Glomerular visceral epithelial cell (primary cell): ENCODE results near the gene IGSF11.

ENCODE experiments used
- DNase-seq: peaks from one replicate; pipeline ENCODE4 v3.0.0-alpha.2; 2016; ENCODE audit errors: extremely low spot score

IGSF11 gene

DNA sequence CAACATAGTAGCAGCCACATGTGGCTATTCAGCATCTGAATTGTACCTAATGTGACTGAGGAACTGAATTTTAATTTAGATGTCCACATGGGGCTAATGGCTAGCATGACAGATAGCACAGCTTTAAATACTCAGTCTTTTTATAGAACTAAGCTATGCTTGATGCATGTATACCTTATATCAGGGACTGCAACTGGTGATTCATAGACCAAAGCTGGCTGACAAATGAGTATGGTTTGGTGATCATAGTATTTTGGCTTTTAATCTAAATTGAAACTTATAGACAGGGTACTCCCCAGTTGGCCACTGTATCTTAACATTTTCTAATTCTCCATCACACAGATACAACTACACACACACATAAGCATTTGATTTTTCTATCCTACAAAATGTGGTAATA lies 83.6 kb downstream of the IGSF11 start:
- no peak for DNase-seq

DNA sequence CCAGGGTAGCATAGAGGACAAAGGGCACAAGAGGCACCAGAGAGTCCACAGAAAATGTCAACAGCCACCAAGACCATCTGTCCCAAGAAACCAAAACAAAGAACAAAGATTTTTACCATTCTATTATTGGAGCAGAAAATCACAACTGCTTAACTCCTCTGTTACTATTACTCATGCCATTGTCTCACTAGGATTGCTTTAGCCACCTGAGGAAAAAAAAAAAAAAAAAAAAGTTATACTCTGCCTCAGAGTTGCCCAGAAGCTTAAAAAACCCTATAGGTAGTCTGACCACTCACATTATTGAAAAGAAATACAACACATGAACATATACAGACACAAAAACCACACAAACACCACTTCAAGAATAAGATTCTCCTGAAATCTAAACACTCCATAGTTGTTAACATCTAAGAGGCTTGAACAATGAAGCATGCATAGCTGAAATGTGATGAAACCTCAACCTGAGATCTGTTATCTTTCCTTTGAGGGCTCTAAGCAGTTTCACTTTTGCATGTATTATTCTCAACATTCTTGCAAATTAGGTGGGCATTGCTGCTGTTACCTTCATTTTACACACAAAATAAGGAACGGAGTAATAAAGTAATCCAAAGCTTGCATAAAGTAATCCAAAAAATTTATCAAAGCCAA lies 85.4 kb downstream of the IGSF11 start:
- no peak for DNase-seq

- DNase-seq: no peak
Observed at GRCh38 chr3:118948146-118948545, 86.5 kb downstream of the IGSF11 start.

GRCh38 chr3:118946449-118946848 lies 88.2 kb downstream of the IGSF11 start:
- DNase-seq: no peak

- no peak for DNase-seq
Observed at GRCh38 chr3:118945834-118946233, 88.8 kb downstream of the IGSF11 start.

DNA sequence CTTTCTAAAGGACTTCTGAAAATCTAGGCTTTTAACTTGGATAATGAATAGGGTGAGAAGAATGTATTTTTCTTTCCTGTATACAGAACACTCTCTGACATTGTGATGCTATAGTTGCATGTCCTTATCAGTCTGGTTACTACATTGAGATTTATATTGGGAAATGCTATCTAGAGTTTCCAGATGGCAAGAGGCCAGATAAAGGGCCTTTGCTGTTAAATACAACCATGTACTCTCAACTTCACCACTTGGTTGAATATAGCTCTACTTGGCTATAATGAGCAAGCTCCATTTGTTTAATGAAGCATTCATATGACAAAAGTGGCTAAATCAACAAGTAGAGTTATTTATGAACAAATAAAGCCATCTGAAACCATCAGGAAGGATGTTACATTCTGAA lies 91.0 kb downstream of the IGSF11 start:
- DNase-seq: no peak

DNA sequence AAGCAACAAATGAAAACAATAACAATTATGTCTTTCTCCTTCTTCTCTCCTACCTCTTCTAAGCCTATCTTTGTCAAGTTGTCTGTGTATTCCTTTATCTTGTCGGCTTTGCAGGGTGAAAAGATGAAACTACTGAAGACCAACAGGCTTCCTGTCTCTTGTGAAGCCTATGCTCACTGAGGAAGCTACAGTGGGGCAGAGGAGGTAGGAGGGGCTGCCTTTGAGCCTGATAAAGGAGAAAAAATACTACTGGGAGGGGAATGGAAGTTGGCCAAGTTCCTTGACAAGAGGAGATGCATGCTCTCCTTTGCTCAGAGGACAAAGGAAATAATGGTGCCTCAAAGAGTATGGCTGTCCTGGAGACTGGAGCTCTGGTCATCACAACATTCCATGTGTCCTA lies 92.0 kb downstream of the IGSF11 start:
- DNase-seq: no peak

DNA sequence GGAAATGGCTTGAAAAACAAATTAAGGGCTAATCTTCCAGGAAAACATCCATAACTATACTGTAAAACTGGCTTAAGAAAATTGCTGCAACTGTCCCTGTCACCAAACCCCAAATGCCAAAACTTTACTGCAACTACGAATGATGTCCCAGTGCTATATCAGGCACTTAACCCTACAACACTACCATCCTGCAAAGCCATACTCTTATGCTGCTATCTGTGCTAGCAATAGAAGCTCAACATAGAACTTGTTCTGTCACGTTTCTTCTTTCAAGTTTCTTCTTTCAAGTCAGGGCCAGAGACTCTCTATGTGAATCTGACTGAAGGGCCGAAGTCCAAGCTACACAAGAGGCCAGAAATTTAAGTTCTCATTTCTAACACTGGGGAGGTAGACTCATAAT lies 92.5 kb downstream of the IGSF11 start:
- DNase-seq: no peak

GRCh38 chr3:118941236-118941635 lies 93.4 kb downstream of the IGSF11 start:
- no peak for DNase-seq

DNA sequence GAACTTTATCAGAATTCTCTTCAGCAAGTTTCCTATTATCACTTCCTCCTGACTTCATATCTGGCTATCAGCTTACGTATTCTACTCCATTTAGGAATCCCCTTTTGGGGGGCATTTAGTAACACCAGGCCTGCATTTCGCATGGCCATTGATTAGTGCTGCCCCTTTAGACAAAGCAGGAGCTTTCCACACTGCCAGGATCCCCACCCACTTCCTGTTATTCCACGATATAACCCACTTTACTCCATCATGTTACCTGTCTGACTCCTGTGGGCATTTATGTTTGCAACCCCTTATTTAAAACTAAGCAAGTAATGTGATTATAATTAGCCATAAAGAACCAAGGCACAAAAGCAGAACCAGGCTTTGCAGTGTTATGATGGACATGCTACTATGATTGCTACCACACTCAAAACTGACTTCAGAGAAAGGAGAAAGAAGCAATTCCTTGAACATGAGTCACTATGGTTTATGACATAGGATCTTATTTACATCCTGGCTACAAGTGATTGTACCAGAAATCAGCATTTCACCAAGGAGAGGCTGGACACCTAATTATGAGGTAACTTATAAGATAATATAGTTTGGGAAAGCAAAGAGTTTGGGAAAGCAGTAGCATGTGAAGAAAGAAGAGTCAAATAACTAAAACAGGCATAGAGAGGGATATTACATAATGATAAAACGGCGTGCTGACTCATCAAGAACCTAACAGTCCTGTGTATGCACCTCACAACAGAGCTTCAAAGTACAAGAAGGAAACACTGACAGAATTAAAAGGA lies 96.3 kb downstream of the IGSF11 start:
- no peak for DNase-seq

GRCh38 chr3:118936811-118937210 lies 97.8 kb downstream of the IGSF11 start:
- no peak for DNase-seq

GRCh38 chr3:118932822-118933558 lies 101.7 kb downstream of the IGSF11 start:
- DNase-seq: no peak

DNA sequence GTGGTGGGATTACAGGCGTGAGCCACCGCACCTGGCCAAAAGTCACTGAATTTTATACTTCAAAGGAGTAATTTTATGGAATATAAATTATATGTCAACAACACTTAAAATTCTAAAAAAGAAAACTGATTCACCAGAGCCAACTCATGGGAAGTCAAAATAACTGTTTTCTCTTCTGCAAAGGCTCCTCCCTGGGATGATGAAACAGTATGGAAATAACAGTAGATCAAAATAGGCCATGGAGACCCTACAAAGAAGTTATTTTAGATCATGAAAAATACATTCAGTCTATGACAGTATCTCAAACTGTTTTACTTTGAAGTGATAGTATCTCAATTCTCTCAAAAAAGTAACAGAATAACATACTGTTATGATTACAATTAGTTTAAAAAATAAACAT lies 102.7 kb downstream of the IGSF11 start:
- DNase-seq: no peak

DNA sequence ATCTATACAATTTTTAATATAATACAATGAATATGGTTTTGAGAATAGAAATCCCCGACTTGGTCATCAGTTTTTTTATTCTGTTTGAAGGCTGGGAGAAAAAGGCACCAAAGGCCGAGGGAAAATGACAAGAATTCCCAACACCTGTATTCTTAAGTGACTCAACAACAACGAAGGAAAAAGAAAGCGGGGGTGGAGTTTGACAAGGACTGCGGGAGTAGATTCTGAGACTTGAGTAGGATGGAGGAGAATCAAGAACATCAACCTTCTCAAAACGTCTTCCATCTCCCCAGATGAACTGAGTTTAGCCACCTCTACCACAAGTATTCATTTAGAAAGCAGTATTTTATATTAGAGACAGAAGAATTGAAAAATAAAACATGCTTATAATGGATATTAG lies 107.2 kb downstream of the IGSF11 start:
- no peak for DNase-seq

GRCh38 chr3:118912188-118912587 lies 122.5 kb downstream of the IGSF11 start:
- DNase-seq: no peak

- DNase-seq: no peak
Observed at GRCh38 chr3:118910332-118910731, 124.3 kb downstream of the IGSF11 start.

DNA sequence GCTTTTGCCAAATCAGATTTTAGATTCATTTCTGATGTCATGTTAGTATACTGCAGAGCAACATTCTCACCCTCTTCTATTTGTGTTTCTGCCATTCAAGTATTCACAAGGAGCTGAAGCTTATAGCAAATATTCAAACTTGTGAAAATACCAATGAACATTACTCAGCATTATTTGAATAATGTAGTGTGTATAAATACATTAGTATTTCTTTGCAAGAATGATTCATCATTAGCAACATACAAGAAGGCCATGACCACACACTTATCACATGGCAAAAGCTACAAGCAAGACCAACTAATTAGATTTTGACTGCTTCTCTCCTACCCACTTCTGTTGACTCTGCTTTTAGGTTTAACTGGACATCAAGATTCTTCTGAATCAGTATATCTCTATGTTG lies 124.9 kb downstream of the IGSF11 start:
- no peak for DNase-seq

- DNase-seq: no peak
Observed at GRCh38 chr3:118907909-118908308, 126.7 kb downstream of the IGSF11 start.

- DNase-seq: no peak
Observed at GRCh38 chr3:118900737-118901525, 133.7 kb downstream of the IGSF11 start.

DNA sequence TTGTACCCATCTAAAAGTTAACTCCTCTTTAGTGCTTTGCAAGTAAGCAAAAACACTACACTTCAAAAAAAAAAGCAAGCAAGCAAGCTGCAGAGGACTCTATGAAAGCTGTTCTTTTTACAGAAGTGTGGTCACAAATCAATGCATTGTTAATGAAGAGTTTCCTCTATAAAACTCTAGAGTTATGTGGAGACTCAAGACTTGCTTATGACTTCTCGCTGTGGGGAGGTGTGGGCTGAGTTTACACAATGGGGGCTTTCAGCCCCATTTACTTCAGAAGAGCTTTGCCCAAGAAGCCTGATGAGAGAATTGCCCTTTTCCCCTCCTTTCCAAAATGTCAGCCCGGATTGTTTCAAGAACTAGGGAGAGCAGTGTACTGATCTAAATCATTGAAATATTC lies 144.4 kb downstream of the IGSF11 start:
- no peak for DNase-seq

GRCh38 chr3:118889691-118890090 lies 145.0 kb downstream of the IGSF11 start:
- no peak for DNase-seq

DNA sequence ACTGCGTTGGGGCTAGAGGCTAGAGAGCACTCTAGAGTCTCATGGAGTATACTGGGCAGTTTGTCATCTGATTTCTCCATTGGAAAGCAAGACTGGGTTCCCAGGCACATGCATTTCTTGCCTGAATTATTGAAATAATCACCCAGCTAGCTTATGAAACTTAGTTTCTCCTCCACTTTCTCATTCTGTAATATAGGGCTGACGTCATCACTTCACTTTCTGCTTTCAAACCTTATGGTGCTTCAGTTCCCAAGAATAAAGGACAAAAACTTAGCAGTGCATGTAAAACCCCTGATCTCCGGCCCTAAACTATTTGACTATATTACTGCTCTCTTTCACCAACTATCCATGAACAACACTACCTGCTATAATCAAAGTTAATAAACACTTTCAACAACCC lies 147.9 kb downstream of the IGSF11 start:
- DNase-seq: no peak
